Ovary (tissue), 9 donors: ENCODE measurements around the gene SRCAP. TPM values are rescaled to one million over a fixed set of nuclear protein-coding genes. Genes with fewer than 3 reads are reported as not detected.

Source experiments
- DNase-seq, 5 donors: peaks; one replicate each; pipeline ENCODE4 v3.0.0-alpha.2; 2019 to 2020
- H3K27ac ChIP-seq, 2 donors: fragments of 200-600 bp; one replicate each; pipeline versions ENCODE4 v1.5.1 to v1.8.0; 2019 to 2022
- H3K27me3 ChIP-seq: fragments of 200-600 bp; one replicate; pipeline ENCODE4 v1.8.0; 2022
- H3K36me3 ChIP-seq: fragments of 200-600 bp; sonication (generic); one replicate; pipeline ENCODE4 v1.5.1; 2019
- H3K4me1 ChIP-seq: one replicate; pipeline ENCODE4 v1.8.1; 2013; ENCODE audit warnings: mild to moderate bottlenecking, moderate library complexity; ENCODE audit not compliant: insufficient read depth
- H3K4me3 ChIP-seq: fragments of 200-600 bp; sonication (generic); one replicate; pipeline ENCODE4 v1.5.1; 2017
- H3K9me3 ChIP-seq, 2 donors: fragments of 200-600 bp in 1 of 2; sonication (generic) in 1 of 2; one replicate each; pipeline versions ENCODE4 v1.5.1 to v1.8.1; 2013 to 2019; ENCODE audit warnings: mild to moderate bottlenecking in 1 of 2, moderate library complexity in 1 of 2
- EP300 ChIP-seq: sonication (generic); formaldehyde crosslinking; IDR thresholded peaks from one replicate; pipeline ENCODE4 v1.6.1; 2017; ENCODE audit warnings: antibody characterized with exemption
- POLR2A ChIP-seq: fragments of 450-650 bp; IDR thresholded peaks from one replicate; pipeline ENCODE4 v1.6.1; 2017; ENCODE audit warnings: antibody characterized with exemption, mild to moderate bottlenecking, moderate library complexity
- WGBS, 3 donors: extraction: QIAGEN DNeasy Blood & Tissue Kit in 1 of 3; methylation state at CpG; one replicate each; pipeline versions ENCODE4 v1.1.5 to v1.1.7; 2013 to 2017; 5-methylcytosine and 5-hydroxymethylcytosine counted together
- intact Hi-C, 4 donors: fragments of 100-400 bp; cut with DNase I; formaldehyde crosslinking; loops; one replicate each; pipeline versions ENCODE4 v1.11.0 to v1.15.1; 2022 to 2023
- polyA plus RNA-seq, 2 donors: library from polyadenylated mRNA; stranded (reverse); fragments of 200-250 nt in 1 of 2; fragments of 350-450 nt in 1 of 2; fragmentation: Illumina TruSeq in 1 of 2; extraction: RNeasy Lipid Tissue Mini Kit (QIAGEN cat#74804) in 1 of 2; gene quantifications; one replicate each; pipeline ENCODE4 v1.2.3, GENCODE V29; 2013 to 2014
- total RNA-seq, 7 donors: library from RNA; depleted of rRNA in 2 of 7; stranded (reverse); fragments of >200 nt in 2 of 7; fragmentation: NEBNext Ultra II Directional in 3 of 7; extraction: Animal tissue kit (Norgen Biotek cat#: 25700) in 3 of 7; gene quantifications; one replicate each; pipeline versions ENCODE4 v1.1.0 to v1.2.4, GENCODE V29; 2016 to 2023
- TF ChIP-seq, protein P1 (sequence below), 3 donors: fragments of 450-650 bp in 2 of 3; fragments of 200-600 bp in 1 of 3; IDR thresholded peaks; one replicate each; pipeline versions ENCODE4 v1.5.1 to v1.8.0; 2016 to 2022; ENCODE audit warnings: antibody characterized with exemption in 3 of 3, mild to moderate bottlenecking in 1 of 3
- donor health status: DM: no; HTN: no; CAD: no; lungs with moderate emphysema.
- donor health status: DM: no; HTN: no; CAD: no.
- donor health status: Bipolar disorder and iron deficiency.
- donor health status: DM: yes; HTN: yes; CAD: no.
- donor health status: DM: no; HTN: no; CAD: no.
- donor health status: DM: yes; HTN: yes; CAD: no.

The SRCAP gene
- total and polyA plus RNA-seq, 9 donors = 11.4 to 73.1 (median 46.1) TPM

DNA sequence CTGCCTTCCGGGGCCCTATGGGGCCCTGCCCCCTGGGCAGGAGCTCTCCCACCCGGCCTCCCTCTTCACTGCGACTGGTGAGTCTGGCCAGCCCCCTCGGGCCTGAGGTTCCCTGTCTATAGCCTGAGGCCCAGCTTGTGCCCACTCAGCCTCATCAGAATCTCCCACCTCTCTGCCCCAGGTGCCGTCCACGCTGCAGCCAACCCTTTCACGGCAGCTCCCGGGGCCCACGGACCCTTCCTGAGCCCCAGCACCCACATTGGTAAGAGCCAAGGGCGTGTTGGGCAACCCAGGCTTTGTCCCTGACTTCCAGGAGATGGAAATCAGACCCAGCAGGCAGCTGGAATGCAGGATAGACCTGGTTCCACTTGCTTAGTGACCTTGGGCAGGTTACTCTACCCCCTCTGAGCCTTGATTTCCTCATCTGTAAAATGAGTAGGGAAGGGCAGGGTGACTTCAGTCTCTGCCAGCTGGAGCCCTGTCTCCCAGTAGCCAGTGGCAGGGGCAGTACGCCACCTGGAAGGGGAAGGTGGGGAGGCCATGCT, 31.5 kb upstream of the SRCAP start:
- no peak overlapping the region for H3K4me3 ChIP-seq
- WGBS, 3 donors = 81 to 85% (median 84%) methylated on average over 11 of the region's 11 CpGs
- no peaks in the 10 kb centered on the region for H3K9me3 ChIP-seq
- no peaks in the 10 kb centered on the region for H3K4me1 ChIP-seq
- intact Hi-C loops = no loop called here
- H3K27me3 ChIP-seq = no peaks in the 10 kb centered on the region
- H3K27ac ChIP-seq = no peak overlapping the region
- H3K36me3 ChIP-seq = no peaks in the 10 kb centered on the region
- no peak for TF ChIP-seq POLR2A
- TF ChIP-seq, protein P1, sequence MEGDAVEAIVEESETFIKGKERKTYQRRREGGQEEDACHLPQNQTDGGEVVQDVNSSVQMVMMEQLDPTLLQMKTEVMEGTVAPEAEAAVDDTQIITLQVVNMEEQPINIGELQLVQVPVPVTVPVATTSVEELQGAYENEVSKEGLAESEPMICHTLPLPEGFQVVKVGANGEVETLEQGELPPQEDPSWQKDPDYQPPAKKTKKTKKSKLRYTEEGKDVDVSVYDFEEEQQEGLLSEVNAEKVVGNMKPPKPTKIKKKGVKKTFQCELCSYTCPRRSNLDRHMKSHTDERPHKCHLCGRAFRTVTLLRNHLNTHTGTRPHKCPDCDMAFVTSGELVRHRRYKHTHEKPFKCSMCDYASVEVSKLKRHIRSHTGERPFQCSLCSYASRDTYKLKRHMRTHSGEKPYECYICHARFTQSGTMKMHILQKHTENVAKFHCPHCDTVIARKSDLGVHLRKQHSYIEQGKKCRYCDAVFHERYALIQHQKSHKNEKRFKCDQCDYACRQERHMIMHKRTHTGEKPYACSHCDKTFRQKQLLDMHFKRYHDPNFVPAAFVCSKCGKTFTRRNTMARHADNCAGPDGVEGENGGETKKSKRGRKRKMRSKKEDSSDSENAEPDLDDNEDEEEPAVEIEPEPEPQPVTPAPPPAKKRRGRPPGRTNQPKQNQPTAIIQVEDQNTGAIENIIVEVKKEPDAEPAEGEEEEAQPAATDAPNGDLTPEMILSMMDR (IDR thresholded peaks at IDR 0.05) = no peak
- DNase-seq = no peak

DNA sequence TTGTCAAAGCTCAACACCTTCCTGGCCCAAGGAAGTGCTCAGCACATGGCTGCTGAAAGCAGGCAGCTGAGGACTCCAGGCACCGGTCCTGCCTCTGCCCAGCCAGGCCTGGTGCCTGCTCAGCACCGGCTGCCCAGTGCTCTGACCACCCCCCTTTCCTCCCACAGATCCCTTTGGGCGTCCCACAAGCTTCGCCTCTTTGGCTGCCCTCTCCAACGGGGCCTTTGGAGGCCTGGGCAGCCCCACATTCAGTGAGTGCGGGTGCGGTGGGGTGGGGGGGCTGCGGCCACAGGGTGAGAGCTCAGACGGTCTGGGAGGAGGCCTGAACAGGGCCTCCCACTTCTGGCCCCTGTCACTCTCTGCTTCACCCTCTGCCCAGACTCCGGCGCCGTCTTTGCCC, 30.6 kb upstream of the SRCAP start:
- Histone ChIP-seq H3K9me3 (no peaks in the 10 kb centered on the region), H3K4me1 (no peaks in the 10 kb centered on the region), H3K27me3 (no peaks in the 10 kb centered on the region), H3K36me3 (no peaks in the 10 kb centered on the region), H3K4me3 (no peak overlapping the region), H3K27ac (no peak overlapping the region)
- 78 to 82% (median 81%) methylated on average over 12 of the region's 12 CpGs for WGBS, 3 donors
- intact Hi-C loops = no loop called here
- no peak for DNase-seq
- TF ChIP-seq EP300 = no peak
- no peak for TF ChIP-seq POLR2A
- TF ChIP-seq, protein P1 (IDR thresholded peaks at IDR 0.05) = no peak

DNA sequence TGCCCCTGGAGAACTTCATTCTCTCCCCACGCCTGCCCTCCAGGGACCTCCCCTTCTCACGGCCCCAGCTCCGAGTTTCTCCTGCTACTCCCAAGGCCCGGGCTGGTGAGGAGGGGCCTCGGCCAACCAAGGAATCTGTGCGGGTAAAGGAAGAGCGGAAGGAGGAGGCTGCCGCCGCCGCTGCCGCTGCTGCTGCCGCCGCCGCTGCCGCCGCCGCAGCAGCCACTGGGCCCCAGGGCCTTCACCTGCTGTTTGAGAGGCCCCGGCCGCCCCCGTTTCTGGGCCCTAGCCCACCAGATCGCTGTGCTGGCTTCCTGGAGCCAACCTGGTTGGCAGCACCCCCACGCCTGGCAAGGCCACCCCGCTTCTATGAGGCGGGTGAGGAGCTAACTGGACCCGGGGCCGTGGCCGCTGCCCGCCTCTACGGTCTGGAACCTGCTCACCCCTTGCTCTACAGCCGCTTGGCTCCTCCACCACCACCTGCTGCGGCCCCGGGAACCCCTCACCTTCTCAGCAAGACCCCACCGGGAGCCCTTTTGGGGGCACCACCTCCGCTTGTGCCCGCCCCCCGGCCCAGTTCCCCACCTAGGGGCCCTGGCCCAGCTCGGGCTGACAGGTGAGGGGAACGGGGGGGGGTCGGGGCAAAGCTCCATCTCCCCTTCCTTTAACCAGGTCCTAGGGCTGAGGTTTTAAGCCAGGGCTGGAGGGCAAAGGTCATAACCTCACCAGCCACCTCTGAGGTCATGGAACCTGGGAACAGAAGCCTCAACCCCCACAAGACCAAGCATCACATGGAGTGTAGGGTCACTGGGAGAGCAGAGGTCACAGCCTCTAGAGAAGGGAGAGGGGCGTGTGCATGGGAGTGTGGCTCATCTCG, 29.7 kb upstream of the SRCAP start:
- peak in 2 of 5 donors; percentile 32 to 43 for DNase-seq
- Histone ChIP-seq H3K9me3 (no peaks in the 10 kb centered on the region), H3K4me3 (no peak overlapping the region), H3K27me3 (no peaks in the 10 kb centered on the region), H3K27ac (no peak overlapping the region), H3K36me3 (no peaks in the 10 kb centered on the region), H3K4me1 (no peaks in the 10 kb centered on the region)
- WGBS, 3 donors = 85 to 88% (median 87%) methylated on average over 39 to 41 of the region's 41 CpGs
- intact Hi-C loops = no loop called here
- TF ChIP-seq EP300 (no peak), POLR2A (no peak)
- TF ChIP-seq, protein P1 (IDR thresholded peaks at IDR 0.05) = no peak

DNA sequence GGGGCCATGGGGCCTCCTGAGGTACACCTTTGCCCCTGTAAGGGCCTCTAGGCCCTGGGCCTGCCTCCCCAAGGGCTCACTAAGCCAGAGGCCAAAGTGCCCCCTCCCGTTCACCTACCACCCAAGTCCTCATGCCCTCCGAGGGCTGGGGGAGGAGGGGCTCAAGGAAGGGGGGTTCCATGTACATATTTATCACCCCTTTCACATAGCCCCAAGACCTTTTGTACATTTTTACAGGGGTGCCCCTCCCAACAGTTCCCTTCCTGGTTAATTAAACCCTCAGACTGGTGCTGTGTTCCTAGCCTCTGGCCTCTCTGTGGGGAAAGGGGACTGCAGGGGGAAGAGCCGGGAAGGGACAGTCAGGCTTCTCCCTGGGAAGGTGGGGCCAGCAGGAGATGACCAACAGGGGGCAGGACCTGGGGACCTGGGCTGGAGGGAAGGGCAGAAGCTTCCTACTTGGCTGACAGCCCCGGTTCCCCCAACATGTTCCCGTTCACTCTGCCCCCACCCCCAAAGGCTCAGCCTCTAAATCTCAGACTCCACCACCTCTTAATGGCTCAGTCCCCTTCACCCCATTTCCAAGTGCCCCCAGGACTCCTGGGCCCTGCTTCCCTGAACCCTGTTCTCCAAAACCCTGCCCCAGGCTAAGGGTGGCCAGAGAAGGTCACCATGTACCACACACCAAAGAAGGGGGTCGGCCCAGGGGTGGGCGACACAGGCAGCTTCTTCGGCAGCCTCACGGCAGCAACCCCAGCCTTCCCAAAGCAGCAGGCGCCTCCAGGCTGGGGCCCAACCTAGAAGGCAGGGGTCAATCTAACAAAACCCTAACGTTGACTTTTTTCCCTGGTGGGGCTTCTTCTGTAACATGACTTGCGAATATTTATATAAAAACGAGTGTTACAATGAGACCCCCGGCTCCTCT, 28.8 kb upstream of the SRCAP start:
- WGBS, 3 donors = 74 to 77% (median 75%) methylated on average over 14 of the region's 14 CpGs

More for the DNA sequence above, 28.8 kb upstream of the SRCAP start:
- Histone ChIP-seq H3K27ac (no peak overlapping the region), H3K9me3 (no peaks in the 10 kb centered on the region), H3K4me3 (no peak overlapping the region), H3K36me3 (no peaks in the 10 kb centered on the region), H3K4me1 (no peaks in the 10 kb centered on the region), H3K27me3 (no peaks in the 10 kb centered on the region)
- no peak for DNase-seq
- intact Hi-C loops = no loop called here
- TF ChIP-seq EP300 (no peak), POLR2A (peak; percentile 11)
